Measurements from ENCODE around the gene PALM. TPM values are rescaled to one million over a fixed set of nuclear protein-coding genes. Genes with fewer than 3 reads are reported as not detected.

Gene PALM
- total and polyA plus RNA-seq, 10 of the 15 experiments (the other 5 are each of a cell fraction or from before 2014, with no cell fraction given), result 0.09 to 0.95 (median 0.23) TPM; not detected in 2

DNA sequence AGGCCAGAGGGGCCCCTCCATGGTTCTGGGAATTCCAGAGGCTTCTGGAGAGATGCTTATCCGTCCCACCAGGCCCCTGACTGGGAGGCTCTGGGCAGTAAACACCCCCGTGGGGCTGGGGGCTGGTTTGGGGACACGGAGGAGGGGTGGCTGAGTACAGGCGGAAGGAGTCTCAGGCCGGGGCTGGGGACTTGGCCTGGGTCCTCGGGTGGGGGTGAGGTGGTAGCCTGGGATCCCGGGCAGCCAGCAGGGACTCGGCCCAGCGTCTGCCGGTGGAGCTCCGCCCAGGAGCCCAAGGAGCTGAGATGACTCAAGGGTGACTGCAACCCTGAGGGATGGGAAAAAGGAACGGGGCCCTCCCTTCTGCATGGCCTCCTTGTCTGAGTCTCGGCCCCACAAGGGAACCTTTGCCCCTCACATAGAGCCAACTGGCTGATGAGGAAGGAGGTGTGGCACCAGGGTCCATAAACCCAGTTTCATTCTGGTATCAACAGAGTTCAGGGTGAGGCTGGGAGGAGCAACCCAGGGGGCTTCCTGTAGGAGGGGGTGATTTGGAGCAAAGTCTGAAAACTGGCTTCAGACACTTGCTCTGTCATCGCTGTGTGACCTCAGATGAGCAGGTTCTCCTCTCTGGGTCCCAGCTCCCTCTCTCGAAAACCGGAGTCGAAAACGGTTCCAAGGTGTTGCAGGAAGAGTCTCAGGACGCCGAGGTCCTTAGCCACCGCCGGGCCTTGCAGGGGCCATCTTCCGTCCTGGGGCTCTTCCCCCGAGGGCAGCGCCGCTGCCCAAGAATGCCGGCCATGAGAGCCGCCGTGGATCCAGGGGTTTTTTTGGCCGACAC, 43.0 kb downstream of the PALM start (continued):
- no peak for TF ChIP-seq NFYA (IDR thresholded peaks at IDR 0.05; ENCODE audit: borderline replicate concordance, low read depth, low read length)
- no peak for TF ChIP-seq BCL3 (IDR thresholded peaks at IDR 0.05; ENCODE audit: borderline replicate concordance, insufficient read depth, low read depth, low read length, poor library complexity, severe bottlenecking)
- TF ChIP-seq ZNF622 (IDR thresholded peaks at IDR 0.05), result no peak

GRCh38 chr19:752652-753517, 44.1 kb downstream of the PALM start:
- BruUV-seq (replicated peaks), result no TSS peak
- Histone ChIP-seq H3K9me3 (replicated peaks; ENCODE audit: control insufficient read depth, insufficient read depth, low read length) (peaks cover 4% of the 10 kb centered on the region; the same call in 1 of the 3 replicates), H3K36me3 (ENCODE audit: control insufficient read depth in 2 of 2, insufficient read depth in 2 of 2, low read length in 1 of 2) (no peaks in the 10 kb centered on the region), H3K4me3 (no peak overlapping the region), H3K27me3 (replicated peaks in 1 of 2; ENCODE audit: control insufficient read depth in 2 of 2, insufficient read depth in 2 of 2, low read length in 1 of 2) (no peaks in the 10 kb centered on the region), H2AFZ (ENCODE audit: control insufficient read depth, low read depth, low read length) (no peak overlapping the region), H3K27ac (ENCODE audit: control insufficient read depth, insufficient read depth) (no peak overlapping the region), H3K4me2 (ENCODE audit: control insufficient read depth, insufficient read depth) (no peak overlapping the region), H3K9ac (ENCODE audit: control insufficient read depth, insufficient read depth, low read length) (no peak overlapping the region), H3K4me1 (ENCODE audit: control insufficient read depth, insufficient read depth, low read length) (no peaks in the 10 kb centered on the region), H4K20me1 (ENCODE audit: control insufficient read depth, insufficient read depth) (no peaks in the 10 kb centered on the region), H3K79me2 (ENCODE audit: control insufficient read depth, insufficient read depth, low read length) (no peaks in the 10 kb centered on the region)
- ChIA-PET CTCF (interaction anchor here (0.5 kb wide), 1 partner anchor 171 kb away, joined by 3 read pairs; no protein-coding TSS in a partner anchor), SMC1A (ENCODE audit: uncharacterized antibody, unreplicated experiment) (no interaction called here), POLR2A (no interaction called here), RAD21 (ENCODE audit: unreplicated experiment) (no interaction called here)
- DNase-seq (ENCODE audit: low read depth, low spot score) (no peak), FAIRE-seq (no peak), ATAC-seq (no peak)
- TF ChIP-seq FOS (IDR thresholded peaks at IDR 0.05; ENCODE audit: borderline replicate concordance, extremely low read depth, insufficient read length) (no peak), STAT3 (IDR thresholded peaks at IDR 0.05; ENCODE audit: low read depth, low read length) (no peak), YBX1 (IDR thresholded peaks at IDR 0.05) (no peak), MTA3 (IDR thresholded peaks at IDR 0.05; ENCODE audit: borderline replicate concordance, low read length) (no peak), NRF1 (conservative IDR thresholded peaks at IDR 0.05; ENCODE audit: low read depth, low read length) (no peak), ZZZ3 (IDR thresholded peaks at IDR 0.05; ENCODE audit: control insufficient read depth, insufficient read length, low read depth) (no peak), RELA (IDR thresholded peaks at IDR 0.05; ENCODE audit: borderline replicate concordance, partially characterized antibody) (no peak), ZNF384 (IDR thresholded peaks at IDR 0.05; ENCODE audit: borderline replicate concordance, low read depth, low read length) (no peak)
- TF ChIP-seq, protein P1, sequence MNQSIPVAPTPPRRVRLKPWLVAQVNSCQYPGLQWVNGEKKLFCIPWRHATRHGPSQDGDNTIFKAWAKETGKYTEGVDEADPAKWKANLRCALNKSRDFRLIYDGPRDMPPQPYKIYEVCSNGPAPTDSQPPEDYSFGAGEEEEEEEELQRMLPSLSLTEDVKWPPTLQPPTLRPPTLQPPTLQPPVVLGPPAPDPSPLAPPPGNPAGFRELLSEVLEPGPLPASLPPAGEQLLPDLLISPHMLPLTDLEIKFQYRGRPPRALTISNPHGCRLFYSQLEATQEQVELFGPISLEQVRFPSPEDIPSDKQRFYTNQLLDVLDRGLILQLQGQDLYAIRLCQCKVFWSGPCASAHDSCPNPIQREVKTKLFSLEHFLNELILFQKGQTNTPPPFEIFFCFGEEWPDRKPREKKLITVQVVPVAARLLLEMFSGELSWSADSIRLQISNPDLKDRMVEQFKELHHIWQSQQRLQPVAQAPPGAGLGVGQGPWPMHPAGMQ (IDR thresholded peaks at IDR 0.05; ENCODE audit: borderline replicate concordance), result no peak
- intact Hi-C loops (cut with micrococcal nuclease; ENCODE audit: unreplicated experiment) (no loop called here), in situ Hi-C loops (cut with MboI) (no loop called here)
- WGBS (ENCODE audit: insufficient coverage, insufficient replicate concordance, low lambda C conversion rate, missing lambda C conversion rate), result 41% methylated on average over 31 of the region's 39 CpGs
